Osteocyte (in vitro differentiated cells): ENCODE data around the gene CCSER2. TPM values are rescaled to one million over a fixed set of nuclear protein-coding genes. Genes with fewer than 3 reads are reported as not detected.
A peak's percentile ranks its signal among the peaks of the same experiment; 100 is the strongest.

ENCODE experiments used
- DNase-seq: peaks from one replicate; pipeline ENCODE4 v3.0.0; 2021; ENCODE audit warnings: mixed read lengths; ENCODE audit not compliant: unreplicated experiment; ENCODE audit errors: extremely low spot score
- H3K27ac Mint-ChIP-seq: one replicate; pipeline ENCODE4 v1.8.0; 2021; ENCODE audit warnings: mild to moderate bottlenecking, mixed read lengths; ENCODE audit not compliant: unreplicated experiment
- H3K27me3 Mint-ChIP-seq: one replicate; pipeline ENCODE4 v1.8.0; 2021; ENCODE audit warnings: mixed read lengths; ENCODE audit not compliant: unreplicated experiment
- H3K36me3 Mint-ChIP-seq: one replicate; pipeline ENCODE4 v1.8.0; 2021; ENCODE audit warnings: mixed read lengths; ENCODE audit not compliant: unreplicated experiment
- H3K4me1 Mint-ChIP-seq: one replicate; pipeline ENCODE4 v1.8.0; 2021; ENCODE audit warnings: mixed read lengths; ENCODE audit not compliant: unreplicated experiment
- H3K4me3 Mint-ChIP-seq: one replicate; pipeline ENCODE4 v1.8.0; 2021; ENCODE audit warnings: mild to moderate bottlenecking, moderate library complexity, mixed read lengths; ENCODE audit not compliant: unreplicated experiment
- H3K9me3 Mint-ChIP-seq: one replicate; pipeline ENCODE4 v1.8.0; 2021; ENCODE audit warnings: mixed read lengths; ENCODE audit not compliant: unreplicated experiment
- CTCF ChIP-seq: fragments of 200-600 bp; sonication (generic); IDR thresholded peaks from 2 replicates; pipeline ENCODE4 v1.5.0; 2021; ENCODE audit warnings: antibody characterized with exemption, mild to moderate bottlenecking, moderate library complexity
- total RNA-seq: library from RNA; stranded (reverse); gene quantifications from 2 replicates; pipeline ENCODE4 v1.2.1, GENCODE V29; 2021

The CCSER2 gene
- total RNA-seq, 1 donor from 2014 or later: 70.3 TPM

- peaks cover 42% of the 10 kb centered on the region for H3K9me3 Mint-ChIP-seq
- H3K27ac Mint-ChIP-seq: no peak overlapping the region
- no peak for TF ChIP-seq CTCF
- no peak overlapping the region for H3K4me3 Mint-ChIP-seq
- no peaks in the 10 kb centered on the region for H3K27me3 Mint-ChIP-seq
- no peak for DNase-seq
- H3K4me1 Mint-ChIP-seq: peaks cover 5% of the 10 kb centered on the region
- H3K36me3 Mint-ChIP-seq: peaks cover 50% of the 10 kb centered on the region
Observed at GRCh38 chr10:84415539-84416244, 87.3 kb downstream of the CCSER2 start.

- TF ChIP-seq CTCF: no peak
- H3K4me1 Mint-ChIP-seq: peaks cover 5% of the 10 kb centered on the region
- no peak for DNase-seq
- no peak overlapping the region for H3K27ac Mint-ChIP-seq
- H3K36me3 Mint-ChIP-seq: peaks cover 49% of the 10 kb centered on the region
- H3K4me3 Mint-ChIP-seq: no peak overlapping the region
- H3K27me3 Mint-ChIP-seq: no peaks in the 10 kb centered on the region
- H3K9me3 Mint-ChIP-seq: peaks cover 37% of the 10 kb centered on the region
Observed at GRCh38 chr10:84416245-84416555, 87.8 kb downstream of the CCSER2 start.

- DNase-seq: no peak
- Mint-ChIP-seq H3K4me3 (no peak overlapping the region), H3K36me3 (peaks cover 24% of the 10 kb centered on the region), H3K27ac (peak overlapping the region; percentile 97), H3K27me3 (no peaks in the 10 kb centered on the region), H3K4me1 (peaks cover 35% of the 10 kb centered on the region), H3K9me3 (no peaks in the 10 kb centered on the region)
- TF ChIP-seq CTCF: no peak
Observed at GRCh38 chr10:84423719-84424118, 95.3 kb downstream of the CCSER2 start.

GRCh38 chr10:84424731-84425167 lies 96.4 kb downstream of the CCSER2 start:
- no peak for TF ChIP-seq CTCF
- Mint-ChIP-seq H3K4me1 (peaks cover 42% of the 10 kb centered on the region), H3K27ac (peak overlapping the region; percentile 97), H3K27me3 (no peaks in the 10 kb centered on the region), H3K4me3 (peak overlapping the region; percentile 69), H3K36me3 (peaks cover 23% of the 10 kb centered on the region), H3K9me3 (no peaks in the 10 kb centered on the region)
- peak; percentile 86 for DNase-seq

GRCh38 chr10:84427903-84428650 lies 99.7 kb downstream of the CCSER2 start:
- no peak overlapping the region for H3K27ac Mint-ChIP-seq
- peaks cover 13% of the 10 kb centered on the region for H3K36me3 Mint-ChIP-seq
- no peaks in the 10 kb centered on the region for H3K9me3 Mint-ChIP-seq
- peaks cover 53% of the 10 kb centered on the region for H3K4me1 Mint-ChIP-seq
- H3K27me3 Mint-ChIP-seq: no peaks in the 10 kb centered on the region
- DNase-seq: no peak
- no peak for TF ChIP-seq CTCF
- H3K4me3 Mint-ChIP-seq: no peak overlapping the region
